CD4-positive, alpha-beta T cell treated with Interferon alpha-2 for 1 hour (primary cell): ENCODE measurements around the gene ANKEF1.

Experiments used
- DNase-seq, 2 donors: peaks; one replicate each; pipeline ENCODE4 v3.0.0-alpha.2; 2020 to 2022

ANKEF1 gene

GRCh38 chr20:10090588-10091166 is 55.9 kb downstream of the ANKEF1 start:
- peak; percentile 2 to 46 for DNase-seq

- DNase-seq = no peak
Observed at GRCh38 chr20:10093087-10093591, 58.4 kb downstream of the ANKEF1 start.

GRCh38 chr20:10094566-10095173 is 59.9 kb downstream of the ANKEF1 start:
- DNase-seq = no peak

GRCh38 chr20:10096790-10097189 is 62.0 kb downstream of the ANKEF1 start:
- DNase-seq = no peak

- DNase-seq = no peak
Observed at GRCh38 chr20:10105046-10105445, 70.3 kb downstream of the ANKEF1 start.
